HG02610 (cell line): ENCODE measurements around the gene MEST.
"Not testable (repeated sequence)": the region's sequence is repeated elsewhere in the genome, so short reads cannot be mapped to it uniquely, and the experiment has no call there.

Experiments used
- ATAC-seq: cut with Tn5 transposase; IDR thresholded peaks from one replicate; pipeline ENCODE4 v1.9.1; 2021; ENCODE audit warnings: mild to moderate bottlenecking, moderate library complexity; ENCODE audit not compliant: unreplicated experiment

The MEST gene, protein sequence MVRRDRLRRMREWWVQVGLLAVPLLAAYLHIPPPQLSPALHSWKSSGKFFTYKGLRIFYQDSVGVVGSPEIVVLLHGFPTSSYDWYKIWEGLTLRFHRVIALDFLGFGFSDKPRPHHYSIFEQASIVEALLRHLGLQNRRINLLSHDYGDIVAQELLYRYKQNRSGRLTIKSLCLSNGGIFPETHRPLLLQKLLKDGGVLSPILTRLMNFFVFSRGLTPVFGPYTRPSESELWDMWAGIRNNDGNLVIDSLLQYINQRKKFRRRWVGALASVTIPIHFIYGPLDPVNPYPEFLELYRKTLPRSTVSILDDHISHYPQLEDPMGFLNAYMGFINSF

DNA sequence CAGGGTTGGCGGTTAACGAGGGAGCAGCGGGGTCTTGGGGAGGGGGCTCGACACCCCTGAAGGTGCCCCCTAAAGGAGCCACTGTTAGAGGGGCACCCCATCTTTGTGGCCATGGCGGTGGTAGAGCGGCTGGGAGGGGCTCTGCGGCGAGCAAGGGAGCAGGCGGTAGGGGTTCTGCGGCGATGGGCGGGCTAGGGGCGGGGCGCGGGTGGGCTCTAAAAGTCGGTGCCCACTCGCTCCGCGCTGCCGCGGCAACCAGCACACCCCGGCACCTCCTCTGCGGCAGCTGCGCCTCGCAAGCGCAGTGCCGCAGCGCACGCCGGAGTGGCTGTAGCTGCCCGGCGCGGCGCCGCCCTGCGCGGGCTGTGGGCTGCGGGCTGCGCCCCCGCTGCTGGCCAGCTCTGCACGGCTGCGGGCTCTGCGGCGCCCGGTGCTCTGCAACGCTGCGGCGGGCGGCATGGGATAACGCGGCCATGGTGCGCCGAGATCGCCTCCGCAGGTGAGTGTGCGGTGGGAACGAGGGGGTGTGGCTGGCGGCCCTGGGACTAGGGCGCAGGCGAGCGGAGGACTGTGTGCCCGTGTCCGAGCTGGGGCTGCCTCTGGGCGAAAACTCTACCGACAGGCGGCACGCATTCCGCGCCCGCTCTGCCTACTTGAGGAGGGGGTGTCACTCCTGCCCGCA is at the start of gene MEST:
MEST (plus strand) TSS at position 245 of the 682 bp plus-strand sequence; CDS start at position 474, 229 bp downstream.
- ATAC-seq, result no peak

DNA sequence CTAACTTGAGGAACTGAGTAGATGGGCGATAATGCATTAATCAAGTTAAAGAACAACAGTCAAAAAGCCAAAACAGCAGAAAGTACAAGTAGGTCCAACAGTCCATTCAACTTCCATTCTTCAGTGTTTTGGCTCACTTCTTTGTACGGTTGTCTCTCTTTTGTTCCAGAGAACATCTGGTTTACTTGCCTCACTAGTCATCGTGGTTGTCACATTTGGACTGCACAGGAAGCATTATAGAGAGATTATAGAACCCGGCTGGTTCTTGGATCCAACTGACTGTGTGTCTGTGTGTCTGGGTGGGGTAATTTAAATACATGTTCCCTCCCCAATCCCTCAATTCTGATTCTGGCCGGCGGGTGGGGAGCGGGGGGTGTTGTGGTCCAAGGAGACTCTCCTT is 49.3 kb upstream of the MEST start:
- no peak for ATAC-seq

DNA sequence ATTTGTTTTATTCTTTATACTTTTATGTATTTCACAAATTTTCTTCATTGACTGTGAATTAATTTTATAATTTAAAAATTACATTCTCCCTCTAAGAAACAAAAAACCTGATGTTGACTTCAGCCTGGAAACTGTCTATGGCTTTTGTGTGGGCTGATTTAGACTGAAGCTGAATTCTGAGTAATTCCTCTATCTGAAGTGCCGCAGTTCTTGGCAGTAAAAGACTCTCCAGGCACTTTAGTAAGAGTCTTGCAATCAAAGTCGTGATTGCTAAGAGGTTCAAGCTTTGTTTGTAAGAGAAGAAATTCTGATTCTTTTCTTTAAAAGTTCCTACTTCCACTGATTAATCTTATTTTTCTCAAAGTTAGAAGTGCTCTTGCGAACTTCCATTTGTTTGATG is 47.7 kb upstream of the MEST start:
- no peak for ATAC-seq

DNA sequence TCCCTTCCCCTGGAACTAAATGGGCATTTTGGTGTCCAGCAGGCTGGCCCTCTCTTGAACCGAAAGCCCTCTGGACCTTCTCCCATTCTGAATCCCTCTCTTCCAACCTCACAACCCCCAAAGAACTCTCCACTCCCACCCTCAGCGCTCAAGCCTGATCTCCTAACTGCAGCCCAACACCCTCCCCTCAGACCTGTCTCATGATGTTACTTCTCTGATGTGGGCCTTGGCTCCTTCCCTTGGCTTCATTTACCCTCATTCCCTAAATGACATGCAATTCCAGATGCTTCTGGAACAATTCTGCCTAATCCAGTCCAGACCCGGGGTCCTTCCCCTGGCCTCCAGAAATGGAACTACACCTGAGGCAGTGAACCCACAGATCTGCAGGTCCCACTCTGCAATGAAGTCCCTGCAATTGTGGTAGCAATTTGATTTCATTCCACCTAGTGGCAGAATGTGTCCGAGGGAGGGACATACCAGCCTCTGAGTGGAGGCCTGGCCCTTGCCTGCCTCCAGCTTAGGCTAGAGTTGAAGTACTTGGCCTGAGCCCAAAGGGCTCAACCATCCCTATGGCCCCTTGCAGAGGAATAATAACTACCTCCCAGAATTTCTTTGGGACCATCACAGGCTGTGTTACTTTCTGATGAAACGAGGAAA is 47.0 kb upstream of the MEST start:
- no peak for ATAC-seq

DNA sequence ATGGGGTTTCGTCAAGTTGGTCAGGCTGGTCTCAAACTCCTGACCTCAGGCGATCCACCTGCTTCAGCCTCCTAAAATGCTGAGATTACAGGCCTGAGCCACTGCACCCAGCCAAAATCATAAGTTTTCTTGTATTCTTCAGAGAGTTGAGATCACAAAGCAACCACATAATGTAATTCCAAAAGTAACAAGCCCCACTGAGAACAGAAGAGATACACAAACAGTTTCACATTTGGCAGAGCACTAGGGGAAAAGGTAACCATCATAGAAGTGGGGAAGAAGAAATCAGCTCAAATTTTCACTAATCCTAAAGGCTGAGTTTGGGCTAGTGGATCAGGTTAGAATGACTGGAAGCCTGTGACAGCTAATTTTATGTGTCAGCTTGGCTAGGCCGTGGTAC is 45.6 kb upstream of the MEST start:
- ATAC-seq, result no peak

DNA sequence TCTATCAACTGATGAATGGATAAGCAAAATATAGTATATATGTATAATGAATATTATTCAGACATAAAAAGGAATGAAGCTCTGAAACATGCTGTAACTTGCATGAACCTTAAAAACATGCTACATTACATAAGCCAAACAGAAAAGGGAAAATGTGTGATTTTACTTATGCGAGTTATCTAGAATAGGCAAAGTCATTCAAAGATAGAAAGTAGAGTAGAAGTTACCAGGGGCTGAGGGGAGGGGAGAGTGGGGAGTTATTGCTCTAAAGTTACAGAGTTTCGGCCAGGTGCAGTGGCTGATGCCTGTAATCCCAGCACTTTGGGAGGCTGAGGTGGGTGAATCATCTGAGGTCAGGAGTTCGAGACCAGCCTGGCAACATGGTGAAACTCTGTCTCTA is 40.5 kb upstream of the MEST start:
- ATAC-seq, result not testable (repeated sequence)

DNA sequence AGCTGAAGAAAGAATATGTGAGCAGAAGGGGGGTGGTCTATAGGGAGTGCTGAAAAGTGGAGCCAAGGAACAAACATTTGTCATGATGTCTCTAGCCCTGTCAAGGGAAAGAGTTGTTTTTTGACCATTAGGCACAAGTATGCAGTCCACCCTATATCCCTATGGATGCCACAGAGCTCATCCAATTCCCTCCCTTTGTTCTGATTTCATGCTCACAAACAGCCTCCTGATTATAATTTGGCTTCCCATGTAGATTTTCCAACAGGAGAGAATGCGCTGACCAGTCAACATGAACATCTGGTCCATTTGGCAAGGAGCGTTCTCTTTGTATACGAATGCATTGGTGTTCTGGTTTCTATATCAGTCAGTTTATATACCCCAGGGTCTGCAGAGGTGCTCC is 38.9 kb upstream of the MEST start:
- no peak for ATAC-seq

DNA sequence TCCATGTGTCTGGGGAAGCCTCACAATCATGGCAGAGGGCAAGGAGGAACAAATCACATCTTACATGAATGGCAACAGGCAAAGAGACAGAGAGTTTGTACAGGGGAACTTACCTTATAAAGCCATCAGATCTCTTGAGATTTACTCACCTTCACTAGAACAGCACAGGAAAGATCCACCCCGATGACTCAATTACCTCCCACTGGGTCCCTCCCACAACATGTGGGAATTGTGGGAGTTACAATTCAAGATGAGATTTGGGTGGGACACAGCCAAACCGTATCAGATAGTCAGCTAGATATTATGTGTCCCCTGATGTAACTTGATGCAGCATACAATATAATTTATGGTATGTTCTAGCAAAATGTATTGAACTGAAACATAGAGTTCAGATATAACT is 36.9 kb upstream of the MEST start:
- ATAC-seq, result no peak

DNA sequence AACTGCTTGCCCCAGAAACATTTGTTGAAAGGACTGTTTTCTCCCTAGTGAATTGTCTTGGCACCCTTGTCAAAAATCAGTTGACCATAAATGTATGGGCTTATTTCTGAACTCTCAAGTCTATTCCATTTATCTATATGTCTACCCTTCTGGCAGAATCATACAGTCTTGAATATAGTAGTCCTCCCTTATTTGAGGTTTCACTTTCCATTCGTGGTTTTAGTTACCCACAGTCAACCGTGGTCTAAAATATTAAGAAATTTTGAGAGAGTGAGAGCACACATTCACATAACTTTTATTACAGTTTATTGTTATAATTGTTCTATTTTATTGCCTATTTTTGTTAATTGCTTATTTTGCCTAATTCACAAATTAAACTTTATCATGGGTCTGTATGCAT is 33.6 kb upstream of the MEST start:
- no peak for ATAC-seq

DNA sequence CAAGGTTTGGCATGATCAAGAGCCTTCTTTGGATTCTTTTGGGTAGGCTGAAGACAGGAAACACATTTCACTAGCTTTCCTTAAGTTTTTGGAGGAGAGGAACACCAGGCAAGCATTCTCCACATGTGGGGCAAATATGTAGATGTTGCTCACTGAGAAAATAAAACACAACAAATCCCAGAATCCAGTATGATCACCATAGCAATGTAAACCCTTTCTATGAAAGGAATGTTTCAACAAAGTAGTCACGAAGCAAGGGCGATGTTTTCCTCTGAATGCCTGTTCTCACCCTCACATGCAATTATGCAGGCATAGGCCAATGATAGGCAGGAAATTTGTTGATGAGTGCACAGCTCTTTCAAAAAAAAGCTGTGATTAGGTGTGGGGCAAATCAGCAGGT is 30.6 kb upstream of the MEST start:
- ATAC-seq, result no peak

DNA sequence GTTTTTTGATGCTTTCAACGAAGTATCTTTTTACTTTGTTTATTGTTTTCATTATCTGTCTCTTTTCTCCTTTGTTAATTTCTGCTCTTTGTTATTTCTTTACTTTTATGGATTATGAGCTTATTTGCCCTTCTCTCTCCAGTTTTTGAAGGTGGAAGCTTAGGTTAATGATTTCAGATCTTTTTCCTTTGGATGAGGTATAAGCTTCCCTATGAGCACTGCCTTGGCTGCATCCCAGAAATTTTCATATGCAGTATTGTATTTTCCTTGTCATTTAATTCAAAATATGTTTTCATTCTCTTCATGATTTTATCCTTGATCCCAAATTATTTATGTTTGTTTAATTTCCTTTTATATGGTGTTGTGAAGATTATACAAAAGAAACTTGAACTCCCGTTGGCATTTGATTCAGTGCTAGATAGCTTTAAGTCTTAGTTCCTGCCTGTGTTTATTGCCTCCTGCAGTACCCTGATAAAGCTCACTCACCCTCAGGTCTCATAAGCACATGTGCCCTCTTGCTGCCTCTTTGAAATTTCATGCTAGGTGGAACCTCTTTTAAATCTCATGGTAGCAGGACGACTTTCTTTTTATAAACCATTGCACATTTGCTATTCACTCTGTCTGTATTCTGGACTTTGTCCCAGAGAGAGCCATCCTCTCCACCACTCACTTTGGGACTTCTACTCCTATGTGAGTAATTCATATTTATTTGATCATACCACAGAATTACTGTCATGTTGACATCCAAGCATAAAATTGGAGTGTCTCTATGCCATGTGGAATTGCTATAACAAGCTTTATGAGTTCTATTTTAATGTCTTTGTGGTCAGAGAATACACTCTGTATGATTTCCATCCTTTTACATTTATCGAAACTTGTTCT is 28.1 kb upstream of the MEST start:
- no peak for ATAC-seq

DNA sequence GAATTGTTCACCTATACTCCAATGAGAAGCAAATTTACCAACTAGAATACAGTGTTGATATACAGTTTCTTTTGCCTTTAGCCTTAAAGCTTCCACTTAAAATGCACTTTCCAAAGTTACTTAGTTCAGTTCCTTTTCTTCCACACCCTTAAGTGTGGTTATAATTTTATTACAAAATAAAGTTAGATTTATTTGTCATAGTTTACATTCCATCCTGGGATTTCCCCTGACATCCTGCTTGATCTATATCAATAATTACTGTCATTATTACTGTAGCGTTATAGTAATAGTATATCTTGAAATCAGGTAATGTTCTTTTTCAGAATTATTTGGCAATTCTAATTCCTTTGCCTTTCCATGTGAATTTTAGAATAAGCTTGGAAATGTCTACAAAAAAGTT is 23.3 kb upstream of the MEST start:
- ATAC-seq, result no peak

DNA sequence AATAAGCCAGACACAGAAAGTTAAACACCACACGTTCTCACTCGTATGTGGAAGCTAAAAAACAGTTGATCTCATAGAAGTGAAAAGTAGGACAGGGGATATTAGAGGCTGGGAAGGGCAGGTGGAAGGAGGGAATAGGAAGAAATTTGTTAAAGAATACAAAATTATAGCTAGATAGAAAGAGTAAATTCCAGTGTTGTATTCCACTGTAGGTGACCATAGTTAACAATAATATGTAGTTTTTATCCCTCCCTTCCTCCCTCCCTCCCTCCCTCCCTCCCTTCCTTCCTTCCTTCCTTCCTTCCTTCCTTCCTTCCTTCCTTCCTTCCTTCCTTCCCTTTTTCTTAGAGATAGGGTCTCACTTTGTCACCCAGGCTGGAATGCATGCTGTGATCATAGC is 19.9 kb upstream of the MEST start:
- ATAC-seq, result no peak

DNA sequence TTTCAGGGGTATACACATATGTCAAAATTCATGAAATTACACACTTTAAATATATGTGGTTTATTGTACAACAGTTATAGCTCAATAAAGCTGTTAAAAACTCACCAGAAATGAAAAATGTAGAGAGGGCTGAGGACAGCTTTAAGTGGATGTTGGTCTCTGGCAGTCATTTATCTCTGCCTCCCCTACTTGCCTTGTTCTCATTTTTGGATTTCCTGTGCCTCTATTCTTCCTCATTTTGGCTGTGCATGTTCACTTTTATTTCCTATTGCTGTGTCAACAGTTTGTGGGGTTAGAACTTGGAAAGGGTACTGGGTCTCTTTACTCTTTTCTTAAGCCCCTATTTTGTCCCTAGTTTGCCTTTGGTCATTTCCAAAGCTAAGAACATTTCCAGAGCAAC is 18.6 kb upstream of the MEST start:
- no peak for ATAC-seq

DNA sequence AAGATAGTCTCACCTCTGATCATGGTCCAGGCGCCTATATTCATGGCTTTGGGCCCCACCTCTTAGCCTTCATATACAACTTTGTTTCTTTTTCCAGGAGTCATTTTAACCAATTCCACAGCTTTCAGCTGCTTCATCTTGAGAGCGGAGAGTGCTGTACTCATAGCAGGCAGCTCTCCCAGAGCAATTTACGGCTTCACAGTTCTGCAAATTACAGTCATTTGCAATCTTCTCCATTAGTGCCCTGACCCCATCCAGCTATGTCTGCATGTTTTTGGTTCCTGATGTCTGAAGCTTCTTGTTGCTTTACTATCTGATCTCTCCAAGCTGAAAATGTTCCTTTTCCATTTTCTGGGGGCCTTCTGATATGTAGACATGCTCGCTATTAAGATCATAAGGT is 18.0 kb upstream of the MEST start:
- ATAC-seq, result no peak

DNA sequence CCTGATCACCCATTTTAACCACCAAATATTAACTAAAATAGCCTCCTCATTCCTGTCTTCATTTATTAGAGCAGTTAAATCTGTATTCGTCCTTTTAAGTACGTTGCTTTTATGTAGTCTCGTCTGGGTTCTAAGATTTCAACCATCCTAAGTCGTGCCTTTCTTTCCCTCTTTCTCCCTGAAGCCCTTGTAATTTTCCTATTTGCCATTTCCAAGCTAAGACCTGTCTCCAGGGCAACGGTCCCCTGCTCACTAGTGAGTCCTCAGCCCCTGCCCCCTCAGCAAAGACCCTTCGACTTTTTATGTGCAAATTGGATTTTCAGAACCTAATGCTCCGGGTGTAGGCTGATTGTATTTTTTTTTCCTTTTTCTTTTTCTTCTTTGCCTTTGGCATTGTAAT is 16.1 kb upstream of the MEST start:
- no peak for ATAC-seq

DNA sequence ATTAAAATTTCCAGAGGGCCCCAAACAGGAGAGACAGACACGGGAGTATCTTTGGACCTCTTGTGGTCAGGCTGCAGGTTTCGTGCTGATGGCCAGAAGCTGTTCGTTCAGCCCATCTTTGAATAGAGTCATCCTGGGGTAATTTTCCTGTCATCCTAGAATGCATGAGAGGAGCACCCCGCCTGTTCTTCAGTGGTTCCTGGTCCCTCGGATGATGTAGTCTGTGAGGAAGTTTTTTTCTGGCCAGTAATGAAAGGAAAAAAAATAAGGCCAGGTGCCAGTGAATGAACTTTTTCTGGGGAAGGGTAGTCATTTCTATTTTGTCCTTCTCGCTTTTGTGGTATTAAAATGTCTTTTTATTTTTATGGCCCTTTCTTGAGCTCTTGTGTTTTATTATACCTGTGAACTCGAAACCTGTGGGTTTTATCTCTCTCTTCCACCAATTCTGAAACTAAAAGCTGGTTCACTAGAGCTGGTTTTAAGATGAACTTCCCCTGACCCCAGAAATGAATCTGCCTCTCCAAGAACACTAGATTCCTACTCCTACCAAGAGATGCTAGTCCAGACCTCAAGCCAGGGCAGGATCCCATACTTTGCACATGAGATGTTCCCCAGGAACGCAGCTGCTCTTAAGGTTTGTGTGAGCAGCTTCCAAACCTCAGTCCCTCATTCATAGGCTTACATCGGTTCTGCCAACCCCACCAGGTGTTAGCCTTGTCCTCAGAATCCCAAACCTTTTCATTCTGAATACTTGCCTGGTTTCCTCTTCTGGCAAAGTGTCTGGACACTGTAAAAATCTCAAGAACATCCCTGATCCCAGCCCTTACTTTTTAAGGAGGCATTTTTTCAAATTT is 15.4 kb upstream of the MEST start:
- peak; percentile 81 for ATAC-seq

DNA sequence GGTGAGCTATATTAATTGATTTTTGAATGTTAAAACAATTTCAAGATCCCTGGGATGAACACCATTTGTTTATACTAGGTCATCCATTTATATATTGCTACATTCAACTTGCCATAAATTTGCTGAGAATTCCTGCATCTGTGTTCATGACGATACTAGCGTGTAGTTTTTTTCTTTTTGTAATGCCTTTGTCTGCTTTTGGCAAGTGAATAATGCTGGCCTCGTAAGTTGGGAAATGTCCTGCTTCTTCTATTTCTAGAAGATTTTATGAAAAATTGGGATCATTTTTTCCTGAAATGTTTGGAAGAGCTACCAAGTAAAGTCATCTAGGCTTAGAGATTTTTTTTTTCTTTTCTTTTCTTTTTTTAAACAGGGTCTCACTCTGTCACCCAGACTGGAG is 12.9 kb upstream of the MEST start:
- ATAC-seq, result no peak

DNA sequence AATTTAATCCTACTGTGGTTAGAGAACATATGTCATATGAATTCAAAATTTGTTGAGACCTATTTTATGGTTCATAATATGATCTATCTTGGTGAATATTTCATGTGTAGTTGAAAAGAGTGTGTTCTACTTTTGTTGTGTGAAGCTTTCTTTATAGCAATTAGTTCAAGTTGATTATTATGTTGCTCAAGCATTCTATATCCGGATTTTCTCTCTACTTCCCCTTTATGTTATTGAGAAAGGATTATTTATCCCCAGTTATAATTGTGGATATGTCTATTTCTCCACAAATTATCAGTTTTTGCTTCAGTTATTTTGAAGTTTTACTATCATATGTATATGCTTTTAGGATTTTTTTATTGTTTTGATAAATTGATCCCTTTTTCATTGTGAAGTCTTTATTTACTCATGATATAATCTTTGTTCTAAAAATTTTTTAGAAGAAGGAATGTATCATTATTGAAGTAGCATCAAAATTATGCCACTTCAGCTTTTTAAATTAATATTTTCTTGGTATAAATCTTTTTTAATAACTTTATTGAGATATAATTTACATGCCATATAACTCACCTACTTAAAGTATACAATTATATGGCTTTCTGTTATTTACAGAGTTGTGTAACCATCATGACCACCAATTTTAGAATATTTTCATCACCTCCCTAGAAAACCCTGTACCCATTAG is 12.0 kb upstream of the MEST start:
- ATAC-seq, result no peak

DNA sequence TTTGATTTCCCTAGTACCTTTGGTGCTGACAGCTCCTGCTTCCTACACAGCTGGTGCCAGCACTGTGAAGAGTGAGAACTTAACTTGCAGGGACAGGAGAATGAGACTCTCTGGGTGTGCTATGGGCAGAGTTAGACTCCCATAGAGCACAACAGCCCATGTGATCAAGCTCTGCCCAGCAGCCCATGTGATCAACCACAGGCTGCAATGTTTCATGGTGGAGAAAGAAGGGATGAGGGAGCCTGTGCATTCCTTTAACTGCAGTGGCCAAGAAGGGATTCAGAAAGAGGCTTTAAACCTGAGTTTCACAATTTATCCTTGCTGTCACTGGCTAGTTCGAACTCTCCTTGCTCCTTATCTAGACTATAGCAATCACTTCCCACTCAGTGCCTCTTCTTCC is 10.0 kb upstream of the MEST start:
- no peak for ATAC-seq
